H1 (cell line): ENCODE results near the gene E2F2. TPM values are rescaled to one million over a fixed set of nuclear protein-coding genes. Genes with fewer than 3 reads are reported as not detected.

ENCODE experiments used
- CEBPB ChIP-seq: IDR thresholded peaks from 2 replicates; pipeline ENCODE4 v1.6.1; 2012; ENCODE audit warnings: low read depth, low read length
- CTBP2 ChIP-seq: IDR thresholded peaks from 2 replicates; pipeline ENCODE4 v1.7.0; 2011; ENCODE audit warnings: borderline replicate concordance, mild to moderate bottlenecking, moderate library complexity, mixed read lengths, low read length; ENCODE audit not compliant: insufficient read depth, insufficient read length
- EGR1 ChIP-seq: IDR thresholded peaks from 2 replicates; pipeline ENCODE4 v1.6.1; 2011; ENCODE audit warnings: low read depth, low read length, borderline replicate concordance
- HDAC2 ChIP-seq, 2 experiments: fragments of 300-600 bp in 1 of 2; sonication (generic) in 1 of 2; IDR thresholded peaks; 2 replicates each; pipeline ENCODE4 v1.6.1; 2011 to 2012; ENCODE audit warnings: low read depth in 2 of 2, low read length in 2 of 2, mild to moderate bottlenecking in 2 of 2, moderate library complexity in 2 of 2, borderline replicate concordance in 1 of 2, inconsistent platforms in 1 of 2
- JUND ChIP-seq: IDR thresholded peaks from 2 replicates; pipeline ENCODE4 v1.6.1; 2011; ENCODE audit warnings: mild to moderate bottlenecking, improper control_type of control experiment, low read length
- POLR2AphosphoS5 ChIP-seq: IDR thresholded peaks from 2 replicates; pipeline ENCODE4 v1.6.1; 2011; ENCODE audit warnings: low read depth, low read length
- RAD21 ChIP-seq, 2 experiments: IDR thresholded peaks in 1 of 2; conservative IDR thresholded peaks in 1 of 2; 2 replicates each; pipeline ENCODE4 v1.6.1; 2011; ENCODE audit warnings: low read depth in 2 of 2, low read length in 2 of 2, improper control_type of control experiment in 1 of 2, inconsistent platforms in 1 of 2, mild to moderate bottlenecking in 1 of 2, moderate library complexity in 1 of 2
- SP4 ChIP-seq: IDR thresholded peaks from 2 replicates; pipeline ENCODE4 v1.6.1; 2012; ENCODE audit warnings: low read length, inconsistent platforms
- TBP ChIP-seq: IDR thresholded peaks from 2 replicates; pipeline ENCODE4 v1.6.1; 2011; ENCODE audit warnings: low read depth, low read length, improper control_type of control experiment
- ZNF274 ChIP-seq: IDR thresholded peaks from 2 replicates; pipeline ENCODE4 v1.7.0; 2012; ENCODE audit warnings: low read length, borderline replicate concordance; ENCODE audit errors: extremely low read depth
- polyA plus RNA-seq, 7 experiments: library from polyadenylated mRNA; depleted of rRNA in 3 of 7; stranded (reverse) in 5 of 7; unstranded in 2 of 7; fragments of >200 nt in 5 of 7; fragments of 200-250 nt in 2 of 7; gene quantifications; 1 replicate in 5 of 7; 2 replicates in 1 of 7; 4 replicates in 1 of 7; pipeline versions ENCODE4 v1.2.1 to v1.2.3, GENCODE V29; 2011 to 2013; ENCODE audit warnings: missing spikeins in 2 of 7, mixed read lengths in 2 of 7
- total RNA-seq: library from RNA; stranded (reverse); fragmentation: NEBNext Ultra II Directional; extraction: Animal tissue kit (Norgen Biotek cat#: 25700); gene quantifications from 2 replicates; pipeline ENCODE4 v1.2.1, GENCODE V29; 2021

E2F2 gene
- total and polyA plus RNA-seq, 2 of the 8 experiments (the other 6 are each of a cell fraction or from before 2014, with no cell fraction given) = 1.8 to 7.0 TPM

DNA sequence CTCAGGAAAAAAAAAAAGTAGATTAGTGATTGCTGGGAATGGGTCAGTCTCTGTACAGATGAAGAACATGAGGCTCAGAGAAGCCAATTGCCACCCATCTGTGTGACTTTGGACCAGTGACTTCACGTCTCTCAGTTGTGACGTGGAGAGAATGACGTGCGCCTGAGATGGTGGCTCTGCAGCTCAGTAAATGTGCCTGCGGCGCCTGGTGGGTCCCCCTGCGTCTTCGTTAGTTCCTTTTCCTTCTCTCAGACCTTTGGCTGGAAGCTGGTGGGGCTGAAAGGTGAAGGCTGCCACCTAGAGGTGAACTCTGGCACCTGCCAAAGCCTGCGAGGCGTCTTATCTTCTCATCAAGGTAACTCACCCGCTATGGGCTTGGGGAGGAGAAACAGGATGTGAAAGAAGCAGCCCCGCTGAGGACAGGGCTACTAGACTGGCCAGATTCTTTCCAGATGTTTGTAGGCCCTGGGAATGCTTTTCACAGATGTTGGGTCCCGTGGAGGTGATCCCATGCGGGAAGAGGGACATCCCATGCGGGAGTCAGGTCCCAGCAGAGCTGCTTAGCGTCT is 8.7 kb upstream of the E2F2 start (continued):
- TF ChIP-seq RAD21 (IDR thresholded peaks at IDR 0.05 in 1 of 2, conservative IDR thresholded peaks at IDR 0.05 in 1 of 2; ENCODE audit: low read depth in 2 of 2, low read length in 2 of 2) (peak; percentile 97 to 98), POLR2AphosphoS5 (no peak), JUND (no peak), EGR1 (no peak), CTBP2 (peak; percentile 75), ZNF274 (no peak), TBP (peak; percentile 28; the same call in 1 of the 2 replicates), CEBPB (no peak), SP4 (no peak), HDAC2 (IDR thresholded peaks at IDR 0.05; ENCODE audit: borderline replicate concordance in 1 of 2, low read depth in 2 of 2, low read length in 2 of 2) (0 out of 4 replicates have a peak, but pooled peaks of 1 of the 2 experiments have one; percentile 47)
